Measurements from ENCODE around the gene EIF4ENIF1. TPM values are rescaled to one million over a fixed set of nuclear protein-coding genes. Genes with fewer than 3 reads are reported as not detected.

The EIF4ENIF1 gene
- total and polyA plus RNA-seq, 2 experiments from 2014 or later = 10.8 to 13.4 TPM

DNA sequence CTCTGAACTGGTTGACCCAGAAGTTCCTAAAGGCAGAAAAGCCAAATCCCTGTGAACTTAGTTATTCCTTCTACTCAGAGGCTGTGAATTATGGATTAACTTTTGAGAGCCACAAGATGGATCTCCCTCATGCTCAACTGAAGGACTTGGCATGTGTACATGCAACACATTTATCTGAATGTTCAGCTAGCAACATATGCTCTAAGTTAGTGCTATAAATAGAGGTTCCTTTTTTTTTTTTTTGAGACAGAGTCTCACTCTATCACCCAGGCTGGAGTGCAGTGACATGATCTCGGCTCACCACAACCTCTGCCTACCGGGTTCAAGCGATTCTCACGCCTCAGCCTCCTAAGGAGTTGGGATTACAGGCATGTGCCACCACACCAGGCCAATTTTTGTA, 40.1 kb downstream of the EIF4ENIF1 start:
- no peak overlapping the region for H3K4me3 ChIP-seq
- no peaks in the 10 kb centered on the region for H3K27me3 Mint-ChIP-seq (ENCODE audit: insufficient read depth, low read depth, poor library complexity)
- no peaks in the 10 kb centered on the region for H3K27me3 ChIP-seq (ENCODE audit: insufficient read depth)
- H3K36me3 Mint-ChIP-seq (ENCODE audit: low read depth) = peaks cover 19% of the 10 kb centered on the region
- no peak for ATAC-seq
- no peaks in the 10 kb centered on the region for H3K4me1 Mint-ChIP-seq
- no peaks in the 10 kb centered on the region for H3K79me2 ChIP-seq (replicated peaks; ENCODE audit: insufficient read depth)
- no peak overlapping the region for H3K27ac Mint-ChIP-seq
- peaks cover 3% of the 10 kb centered on the region; the same call in 1 of the 2 replicates for H3F3A ChIP-seq (replicated peaks; ENCODE audit: low read depth)
- no peak for TF ChIP-seq ZNF114 (CRISPR knock-in tag; IDR thresholded peaks at IDR 0.05)
- peaks cover 7% of the 10 kb centered on the region for H3K36me3 ChIP-seq (ENCODE audit: insufficient read depth)
- 0 out of 2 replicates have a peak, but pooled peaks cover 11% of the 10 kb centered on the region for H4K20me1 ChIP-seq (replicated peaks; ENCODE audit: insufficient read depth)
- no peaks in the 10 kb centered on the region for H3K9me3 Mint-ChIP-seq
- no peak for DNase-seq (ENCODE audit: low spot score)
- no peaks in the 10 kb centered on the region for H3K9me2 ChIP-seq (ENCODE audit: insufficient read depth)
- H2AFZ ChIP-seq = no peak overlapping the region
- H3K27ac ChIP-seq (ENCODE audit: low read depth) = no peak overlapping the region
- no peak overlapping the region for H3K4me3 Mint-ChIP-seq
- H3K4me2 ChIP-seq = no peak overlapping the region
- no peaks in the 10 kb centered on the region for H3K4me1 ChIP-seq (ENCODE audit: insufficient read depth)

DNA sequence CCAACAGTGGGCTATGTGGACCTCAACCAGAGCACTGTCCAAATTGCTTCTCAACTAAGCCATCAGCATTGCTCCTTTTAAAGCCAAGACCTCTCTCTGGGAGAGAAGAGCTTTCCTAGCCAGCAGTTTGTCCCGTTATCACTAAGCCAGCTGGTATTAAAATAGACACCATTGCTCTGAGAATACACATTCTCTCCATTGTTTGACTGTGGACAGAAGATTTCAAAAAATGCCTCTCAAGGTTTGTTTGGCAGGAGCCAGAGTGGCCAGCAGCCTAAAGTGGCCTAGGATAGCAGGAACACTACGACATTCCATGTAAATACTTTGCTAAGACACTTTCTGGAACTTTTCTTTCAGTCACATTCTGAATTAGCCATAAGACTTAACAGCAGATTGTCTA, 41.3 kb downstream of the EIF4ENIF1 start:
- Histone ChIP-seq H3F3A (replicated peaks; ENCODE audit: low read depth) (peaks cover 3% of the 10 kb centered on the region; the same call in 1 of the 2 replicates), H3K9me2 (ENCODE audit: insufficient read depth) (no peaks in the 10 kb centered on the region), H4K20me1 (replicated peaks; ENCODE audit: insufficient read depth) (0 out of 2 replicates have a peak, but pooled peaks cover 7% of the 10 kb centered on the region), H3K27me3 (ENCODE audit: insufficient read depth) (no peaks in the 10 kb centered on the region), H3K4me3 (no peak overlapping the region), H2AFZ (no peak overlapping the region), H3K4me2 (no peak overlapping the region), H3K79me2 (replicated peaks; ENCODE audit: insufficient read depth) (no peaks in the 10 kb centered on the region), H3K36me3 (ENCODE audit: insufficient read depth) (no peaks in the 10 kb centered on the region), H3K27ac (ENCODE audit: low read depth) (no peak overlapping the region), H3K4me1 (ENCODE audit: insufficient read depth) (no peaks in the 10 kb centered on the region)
- Mint-ChIP-seq H3K36me3 (ENCODE audit: low read depth) (peaks cover 15% of the 10 kb centered on the region), H3K4me1 (no peaks in the 10 kb centered on the region), H3K27ac (no peak overlapping the region), H3K27me3 (ENCODE audit: insufficient read depth, low read depth, poor library complexity) (no peaks in the 10 kb centered on the region), H3K4me3 (no peak overlapping the region), H3K9me3 (no peaks in the 10 kb centered on the region)
- no peak for ATAC-seq
- no peak for DNase-seq (ENCODE audit: low spot score)
- no peak for TF ChIP-seq EZH2 (IDR thresholded peaks at IDR 0.05; ENCODE audit: low read depth, unreplicated experiment)
- TF ChIP-seq POLR2AphosphoS5 (IDR thresholded peaks at IDR 0.05; ENCODE audit: low read depth) = no peak
- no peak for TF ChIP-seq ZNF331 (CRISPR knock-in tag; IDR thresholded peaks at IDR 0.05; ENCODE audit: low read depth)
- TF ChIP-seq, protein P1, sequence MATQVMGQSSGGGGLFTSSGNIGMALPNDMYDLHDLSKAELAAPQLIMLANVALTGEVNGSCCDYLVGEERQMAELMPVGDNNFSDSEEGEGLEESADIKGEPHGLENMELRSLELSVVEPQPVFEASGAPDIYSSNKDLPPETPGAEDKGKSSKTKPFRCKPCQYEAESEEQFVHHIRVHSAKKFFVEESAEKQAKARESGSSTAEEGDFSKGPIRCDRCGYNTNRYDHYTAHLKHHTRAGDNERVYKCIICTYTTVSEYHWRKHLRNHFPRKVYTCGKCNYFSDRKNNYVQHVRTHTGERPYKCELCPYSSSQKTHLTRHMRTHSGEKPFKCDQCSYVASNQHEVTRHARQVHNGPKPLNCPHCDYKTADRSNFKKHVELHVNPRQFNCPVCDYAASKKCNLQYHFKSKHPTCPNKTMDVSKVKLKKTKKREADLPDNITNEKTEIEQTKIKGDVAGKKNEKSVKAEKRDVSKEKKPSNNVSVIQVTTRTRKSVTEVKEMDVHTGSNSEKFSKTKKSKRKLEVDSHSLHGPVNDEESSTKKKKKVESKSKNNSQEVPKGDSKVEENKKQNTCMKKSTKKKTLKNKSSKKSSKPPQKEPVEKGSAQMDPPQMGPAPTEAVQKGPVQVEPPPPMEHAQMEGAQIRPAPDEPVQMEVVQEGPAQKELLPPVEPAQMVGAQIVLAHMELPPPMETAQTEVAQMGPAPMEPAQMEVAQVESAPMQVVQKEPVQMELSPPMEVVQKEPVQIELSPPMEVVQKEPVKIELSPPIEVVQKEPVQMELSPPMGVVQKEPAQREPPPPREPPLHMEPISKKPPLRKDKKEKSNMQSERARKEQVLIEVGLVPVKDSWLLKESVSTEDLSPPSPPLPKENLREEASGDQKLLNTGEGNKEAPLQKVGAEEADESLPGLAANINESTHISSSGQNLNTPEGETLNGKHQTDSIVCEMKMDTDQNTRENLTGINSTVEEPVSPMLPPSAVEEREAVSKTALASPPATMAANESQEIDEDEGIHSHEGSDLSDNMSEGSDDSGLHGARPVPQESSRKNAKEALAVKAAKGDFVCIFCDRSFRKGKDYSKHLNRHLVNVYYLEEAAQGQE (IDR thresholded peaks at IDR 0.05; ENCODE audit: unreplicated experiment) = no peak
- TF ChIP-seq, protein P2, sequence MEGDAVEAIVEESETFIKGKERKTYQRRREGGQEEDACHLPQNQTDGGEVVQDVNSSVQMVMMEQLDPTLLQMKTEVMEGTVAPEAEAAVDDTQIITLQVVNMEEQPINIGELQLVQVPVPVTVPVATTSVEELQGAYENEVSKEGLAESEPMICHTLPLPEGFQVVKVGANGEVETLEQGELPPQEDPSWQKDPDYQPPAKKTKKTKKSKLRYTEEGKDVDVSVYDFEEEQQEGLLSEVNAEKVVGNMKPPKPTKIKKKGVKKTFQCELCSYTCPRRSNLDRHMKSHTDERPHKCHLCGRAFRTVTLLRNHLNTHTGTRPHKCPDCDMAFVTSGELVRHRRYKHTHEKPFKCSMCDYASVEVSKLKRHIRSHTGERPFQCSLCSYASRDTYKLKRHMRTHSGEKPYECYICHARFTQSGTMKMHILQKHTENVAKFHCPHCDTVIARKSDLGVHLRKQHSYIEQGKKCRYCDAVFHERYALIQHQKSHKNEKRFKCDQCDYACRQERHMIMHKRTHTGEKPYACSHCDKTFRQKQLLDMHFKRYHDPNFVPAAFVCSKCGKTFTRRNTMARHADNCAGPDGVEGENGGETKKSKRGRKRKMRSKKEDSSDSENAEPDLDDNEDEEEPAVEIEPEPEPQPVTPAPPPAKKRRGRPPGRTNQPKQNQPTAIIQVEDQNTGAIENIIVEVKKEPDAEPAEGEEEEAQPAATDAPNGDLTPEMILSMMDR (conservative IDR thresholded peaks at IDR 0.05; ENCODE audit: low read depth in 2 of 2) = no peak
- no peak for TF ChIP-seq JUNB (IDR thresholded peaks at IDR 0.05; ENCODE audit: unreplicated experiment)
- no peak for TF ChIP-seq NANOG (IDR thresholded peaks at IDR 0.05; ENCODE audit: borderline replicate concordance)
- TF ChIP-seq, protein P3, sequence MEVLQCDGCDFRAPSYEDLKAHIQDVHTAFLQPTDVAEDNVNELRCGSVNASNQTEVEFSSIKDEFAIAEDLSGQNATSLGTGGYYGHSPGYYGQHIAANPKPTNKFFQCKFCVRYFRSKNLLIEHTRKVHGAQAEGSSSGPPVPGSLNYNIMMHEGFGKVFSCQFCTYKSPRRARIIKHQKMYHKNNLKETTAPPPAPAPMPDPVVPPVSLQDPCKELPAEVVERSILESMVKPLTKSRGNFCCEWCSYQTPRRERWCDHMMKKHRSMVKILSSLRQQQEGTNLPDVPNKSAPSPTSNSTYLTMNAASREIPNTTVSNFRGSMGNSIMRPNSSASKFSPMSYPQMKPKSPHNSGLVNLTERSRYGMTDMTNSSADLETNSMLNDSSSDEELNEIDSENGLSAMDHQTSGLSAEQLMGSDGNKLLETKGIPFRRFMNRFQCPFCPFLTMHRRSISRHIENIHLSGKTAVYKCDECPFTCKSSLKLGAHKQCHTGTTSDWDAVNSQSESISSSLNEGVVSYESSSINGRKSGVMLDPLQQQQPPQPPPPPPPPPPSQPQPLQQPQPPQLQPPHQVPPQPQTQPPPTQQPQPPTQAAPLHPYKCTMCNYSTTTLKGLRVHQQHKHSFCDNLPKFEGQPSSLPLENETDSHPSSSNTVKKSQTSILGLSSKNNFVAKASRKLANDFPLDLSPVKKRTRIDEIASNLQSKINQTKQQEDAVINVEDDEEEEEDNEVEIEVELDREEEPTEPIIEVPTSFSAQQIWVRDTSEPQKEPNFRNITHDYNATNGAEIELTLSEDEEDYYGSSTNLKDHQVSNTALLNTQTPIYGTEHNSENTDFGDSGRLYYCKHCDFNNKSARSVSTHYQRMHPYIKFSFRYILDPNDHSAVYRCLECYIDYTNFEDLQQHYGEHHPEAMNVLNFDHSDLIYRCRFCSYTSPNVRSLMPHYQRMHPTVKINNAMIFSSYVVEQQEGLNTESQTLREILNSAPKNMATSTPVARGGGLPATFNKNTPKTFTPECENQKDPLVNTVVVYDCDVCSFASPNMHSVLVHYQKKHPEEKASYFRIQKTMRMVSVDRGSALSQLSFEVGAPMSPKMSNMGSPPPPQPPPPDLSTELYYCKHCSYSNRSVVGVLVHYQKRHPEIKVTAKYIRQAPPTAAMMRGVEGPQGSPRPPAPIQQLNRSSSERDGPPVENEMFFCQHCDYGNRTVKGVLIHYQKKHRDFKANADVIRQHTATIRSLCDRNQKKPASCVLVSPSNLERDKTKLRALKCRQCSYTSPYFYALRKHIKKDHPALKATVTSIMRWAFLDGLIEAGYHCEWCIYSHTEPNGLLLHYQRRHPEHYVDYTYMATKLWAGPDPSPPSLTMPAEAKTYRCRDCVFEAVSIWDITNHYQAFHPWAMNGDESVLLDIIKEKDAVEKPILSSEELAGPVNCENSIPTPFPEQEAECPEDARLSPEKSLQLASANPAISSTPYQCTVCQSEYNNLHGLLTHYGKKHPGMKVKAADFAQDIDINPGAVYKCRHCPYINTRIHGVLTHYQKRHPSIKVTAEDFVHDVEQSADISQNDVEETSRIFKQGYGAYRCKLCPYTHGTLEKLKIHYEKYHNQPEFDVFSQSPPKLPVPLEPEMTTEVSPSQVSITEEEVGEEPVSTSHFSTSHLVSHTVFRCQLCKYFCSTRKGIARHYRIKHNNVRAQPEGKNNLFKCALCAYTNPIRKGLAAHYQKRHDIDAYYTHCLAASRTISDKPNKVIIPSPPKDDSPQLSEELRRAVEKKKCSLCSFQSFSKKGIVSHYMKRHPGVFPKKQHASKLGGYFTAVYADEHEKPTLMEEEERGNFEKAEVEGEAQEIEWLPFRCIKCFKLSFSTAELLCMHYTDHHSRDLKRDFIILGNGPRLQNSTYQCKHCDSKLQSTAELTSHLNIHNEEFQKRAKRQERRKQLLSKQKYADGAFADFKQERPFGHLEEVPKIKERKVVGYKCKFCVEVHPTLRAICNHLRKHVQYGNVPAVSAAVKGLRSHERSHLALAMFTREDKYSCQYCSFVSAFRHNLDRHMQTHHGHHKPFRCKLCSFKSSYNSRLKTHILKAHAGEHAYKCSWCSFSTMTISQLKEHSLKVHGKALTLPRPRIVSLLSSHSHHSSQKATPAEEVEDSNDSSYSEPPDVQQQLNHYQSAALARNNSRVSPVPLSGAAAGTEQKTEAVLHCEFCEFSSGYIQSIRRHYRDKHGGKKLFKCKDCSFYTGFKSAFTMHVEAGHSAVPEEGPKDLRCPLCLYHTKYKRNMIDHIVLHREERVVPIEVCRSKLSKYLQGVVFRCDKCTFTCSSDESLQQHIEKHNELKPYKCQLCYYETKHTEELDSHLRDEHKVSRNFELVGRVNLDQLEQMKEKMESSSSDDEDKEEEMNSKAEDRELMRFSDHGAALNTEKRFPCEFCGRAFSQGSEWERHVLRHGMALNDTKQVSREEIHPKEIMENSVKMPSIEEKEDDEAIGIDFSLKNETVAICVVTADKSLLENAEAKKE (CRISPR knock-in tag; IDR thresholded peaks at IDR 0.05) = no peak
- no peak for TF ChIP-seq EZH2phosphoT487 (IDR thresholded peaks at IDR 0.05; ENCODE audit: unreplicated experiment)
